GM21723 (cell line): ENCODE measurements around the gene BCL2L11.

ENCODE experiments used
- ATAC-seq: cut with Tn5 transposase; IDR thresholded peaks from one replicate; pipeline ENCODE4 v1.9.1; 2021; ENCODE audit warnings: mild to moderate bottlenecking, moderate library complexity; ENCODE audit not compliant: unreplicated experiment

BCL2L11 gene

GRCh38 chr2:111167076-111167862, 46.6 kb downstream of the BCL2L11 start:
- no peak for ATAC-seq

- ATAC-seq: no peak
Observed at GRCh38 chr2:111167863-111168162, 47.1 kb downstream of the BCL2L11 start.

- peak; percentile 70 for ATAC-seq
Observed at GRCh38 chr2:111168528-111169239, 48.0 kb downstream of the BCL2L11 start.

- ATAC-seq: no peak
Observed at GRCh38 chr2:111169268-111169667, 48.6 kb downstream of the BCL2L11 start.

- no peak for ATAC-seq
Observed at GRCh38 chr2:111169924-111170323, 49.2 kb downstream of the BCL2L11 start.

GRCh38 chr2:111171337-111171930, 50.7 kb downstream of the BCL2L11 start:
- ATAC-seq: no peak

GRCh38 chr2:111172666-111173065, 52.0 kb downstream of the BCL2L11 start:
- no peak for ATAC-seq

GRCh38 chr2:111173338-111173737, 52.6 kb downstream of the BCL2L11 start:
- no peak for ATAC-seq

- ATAC-seq: no peak
Observed at GRCh38 chr2:111173856-111174255, 53.1 kb downstream of the BCL2L11 start.

GRCh38 chr2:111175615-111176014, 54.9 kb downstream of the BCL2L11 start:
- no peak for ATAC-seq

- no peak for ATAC-seq
Observed at GRCh38 chr2:111176388-111176787, 55.7 kb downstream of the BCL2L11 start.

GRCh38 chr2:111176867-111177266, 56.2 kb downstream of the BCL2L11 start:
- no peak for ATAC-seq

- no peak for ATAC-seq
Observed at GRCh38 chr2:111178296-111178695, 57.6 kb downstream of the BCL2L11 start.

GRCh38 chr2:111178730-111179405, 58.2 kb downstream of the BCL2L11 start:
- no peak for ATAC-seq

GRCh38 chr2:111182121-111182520, 61.4 kb downstream of the BCL2L11 start:
- ATAC-seq: no peak

GRCh38 chr2:111182740-111183139, 62.0 kb downstream of the BCL2L11 start:
- ATAC-seq: no peak

- no peak for ATAC-seq
Observed at GRCh38 chr2:111184725-111185310, 64.1 kb downstream of the BCL2L11 start.

GRCh38 chr2:111185361-111186022, 64.8 kb downstream of the BCL2L11 start:
- no peak for ATAC-seq

- ATAC-seq: no peak
Observed at GRCh38 chr2:111186121-111186715, 65.5 kb downstream of the BCL2L11 start.

GRCh38 chr2:111186933-111187332, 66.2 kb downstream of the BCL2L11 start:
- ATAC-seq: no peak
